ENCODE measurements around the gene CMTM8. TPM values are rescaled to one million over a fixed set of nuclear protein-coding genes. Genes with fewer than 3 reads are reported as not detected.

The CMTM8 gene
- total RNA-seq, 1 donor from 2014 or later = 5.1 TPM

DNA sequence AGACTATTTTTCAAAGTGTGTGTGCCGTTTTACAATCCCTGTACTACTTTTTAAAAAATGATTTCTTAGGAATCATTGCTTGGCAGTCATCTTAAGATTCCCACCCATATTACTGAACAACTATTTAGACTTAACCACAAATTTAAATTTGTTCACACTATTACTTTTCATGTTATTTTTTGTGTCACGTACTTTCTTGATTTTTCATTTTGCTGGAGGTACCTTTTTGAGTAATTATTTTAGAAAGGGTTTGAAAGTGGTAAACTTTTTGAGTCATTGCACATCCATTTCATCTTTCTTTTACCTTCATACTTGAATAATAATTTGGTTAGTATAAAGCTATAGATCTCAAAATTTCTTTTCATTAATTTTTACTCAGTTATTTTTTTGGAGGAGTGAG is 16.9 kb downstream of the CMTM8 start:
- Mint-ChIP-seq H3K36me3 (peaks cover 18% of the 10 kb centered on the region), H3K4me1 (no peaks in the 10 kb centered on the region), H3K4me3 (no peak overlapping the region), H3K27me3 (ENCODE audit: low read depth) (no peaks in the 10 kb centered on the region), H3K27ac (no peak overlapping the region), H3K9me3 (peaks cover 28% of the 10 kb centered on the region)
- TF ChIP-seq, protein P1, sequence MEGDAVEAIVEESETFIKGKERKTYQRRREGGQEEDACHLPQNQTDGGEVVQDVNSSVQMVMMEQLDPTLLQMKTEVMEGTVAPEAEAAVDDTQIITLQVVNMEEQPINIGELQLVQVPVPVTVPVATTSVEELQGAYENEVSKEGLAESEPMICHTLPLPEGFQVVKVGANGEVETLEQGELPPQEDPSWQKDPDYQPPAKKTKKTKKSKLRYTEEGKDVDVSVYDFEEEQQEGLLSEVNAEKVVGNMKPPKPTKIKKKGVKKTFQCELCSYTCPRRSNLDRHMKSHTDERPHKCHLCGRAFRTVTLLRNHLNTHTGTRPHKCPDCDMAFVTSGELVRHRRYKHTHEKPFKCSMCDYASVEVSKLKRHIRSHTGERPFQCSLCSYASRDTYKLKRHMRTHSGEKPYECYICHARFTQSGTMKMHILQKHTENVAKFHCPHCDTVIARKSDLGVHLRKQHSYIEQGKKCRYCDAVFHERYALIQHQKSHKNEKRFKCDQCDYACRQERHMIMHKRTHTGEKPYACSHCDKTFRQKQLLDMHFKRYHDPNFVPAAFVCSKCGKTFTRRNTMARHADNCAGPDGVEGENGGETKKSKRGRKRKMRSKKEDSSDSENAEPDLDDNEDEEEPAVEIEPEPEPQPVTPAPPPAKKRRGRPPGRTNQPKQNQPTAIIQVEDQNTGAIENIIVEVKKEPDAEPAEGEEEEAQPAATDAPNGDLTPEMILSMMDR (IDR thresholded peaks at IDR 0.05; ENCODE audit: unreplicated experiment) = no peak
- DNase-seq (ENCODE audit: low spot score in 2 of 2, unreplicated experiment in 2 of 2) = no peak

GRCh38 chr3:32256206-32256605 is 17.7 kb downstream of the CMTM8 start:
- H3K27ac Mint-ChIP-seq = no peak overlapping the region
- TF ChIP-seq, protein P1 (IDR thresholded peaks at IDR 0.05; ENCODE audit: unreplicated experiment) = no peak
- no peak for DNase-seq (ENCODE audit: low spot score in 2 of 2, unreplicated experiment in 2 of 2)

DNA sequence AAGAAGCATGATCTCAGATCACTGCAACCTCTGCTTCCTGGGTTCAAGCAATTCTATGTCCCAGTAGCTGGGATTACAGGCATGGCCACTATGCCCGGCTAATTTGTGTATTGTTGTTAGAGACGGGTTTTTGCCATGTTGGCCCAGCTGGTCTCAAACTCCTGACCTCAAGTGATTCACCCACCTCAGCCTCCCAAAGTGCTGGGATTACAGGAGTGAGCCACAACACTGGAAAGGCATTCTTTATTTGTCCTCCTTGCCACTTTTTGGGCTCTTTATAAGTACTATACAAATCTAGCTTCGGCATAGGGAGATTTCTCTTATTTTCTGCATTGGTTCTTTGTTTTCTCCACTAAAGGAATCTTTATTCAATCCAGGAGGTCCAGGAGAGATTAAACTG is 18.6 kb downstream of the CMTM8 start:
- H3K27me3 Mint-ChIP-seq (ENCODE audit: low read depth) = no peaks in the 10 kb centered on the region
- peaks cover 28% of the 10 kb centered on the region for H3K9me3 Mint-ChIP-seq
- DNase-seq (ENCODE audit: low spot score in 2 of 2, unreplicated experiment in 2 of 2) = no peak
- TF ChIP-seq, protein P1 (IDR thresholded peaks at IDR 0.05; ENCODE audit: unreplicated experiment) = no peak
- no peaks in the 10 kb centered on the region for H3K4me1 Mint-ChIP-seq
- H3K36me3 Mint-ChIP-seq = peaks cover 15% of the 10 kb centered on the region
- no peak overlapping the region for H3K27ac Mint-ChIP-seq
- H3K4me3 Mint-ChIP-seq = no peak overlapping the region

More at GRCh38 chr3:32256206-32256605, 17.7 kb downstream of the CMTM8 start:
- no peaks in the 10 kb centered on the region for H3K27me3 Mint-ChIP-seq (ENCODE audit: low read depth)
- H3K36me3 Mint-ChIP-seq = peaks cover 15% of the 10 kb centered on the region
- H3K4me1 Mint-ChIP-seq = no peaks in the 10 kb centered on the region
- peaks cover 28% of the 10 kb centered on the region for H3K9me3 Mint-ChIP-seq
- H3K4me3 Mint-ChIP-seq = no peak overlapping the region

GRCh38 chr3:32257641-32258438 is 19.4 kb downstream of the CMTM8 start:
- H3K4me1 Mint-ChIP-seq = no peaks in the 10 kb centered on the region
- no peaks in the 10 kb centered on the region for H3K27me3 Mint-ChIP-seq (ENCODE audit: low read depth)
- H3K27ac Mint-ChIP-seq = no peak overlapping the region
- H3K9me3 Mint-ChIP-seq = peaks cover 29% of the 10 kb centered on the region
- H3K4me3 Mint-ChIP-seq = no peak overlapping the region
- TF ChIP-seq, protein P1 (IDR thresholded peaks at IDR 0.05; ENCODE audit: unreplicated experiment) = no peak
- H3K36me3 Mint-ChIP-seq = peaks cover 16% of the 10 kb centered on the region
- no peak for DNase-seq (ENCODE audit: low spot score in 2 of 2, unreplicated experiment in 2 of 2)

DNA sequence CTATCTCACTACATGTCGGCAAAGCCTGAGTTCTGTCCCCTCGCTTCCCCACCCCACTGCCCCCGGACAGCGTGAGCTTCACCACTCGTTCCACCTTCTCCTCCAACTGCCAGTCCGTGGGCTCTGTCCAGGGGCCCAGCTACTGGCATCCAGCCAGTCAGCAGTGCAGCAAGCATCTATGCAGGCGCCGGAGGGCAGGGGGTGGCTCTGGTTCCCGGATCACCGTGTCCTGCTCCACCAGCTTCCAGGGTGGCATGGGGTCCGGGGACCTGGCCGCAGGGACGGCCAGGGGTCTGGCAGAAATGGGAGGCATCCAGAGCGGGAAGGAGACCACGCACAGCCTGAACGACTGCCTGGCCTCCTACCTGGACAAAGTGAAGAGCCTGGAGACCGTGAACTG is 20.4 kb downstream of the CMTM8 start:
- TF ChIP-seq, protein P1 (IDR thresholded peaks at IDR 0.05; ENCODE audit: unreplicated experiment) = no peak
- no peaks in the 10 kb centered on the region for H3K27me3 Mint-ChIP-seq (ENCODE audit: low read depth)
- H3K9me3 Mint-ChIP-seq = peaks cover 32% of the 10 kb centered on the region
- no peak overlapping the region for H3K27ac Mint-ChIP-seq
- H3K4me1 Mint-ChIP-seq = no peaks in the 10 kb centered on the region
- no peak overlapping the region for H3K4me3 Mint-ChIP-seq
- no peak for DNase-seq (ENCODE audit: low spot score in 2 of 2, unreplicated experiment in 2 of 2)
- peaks cover 13% of the 10 kb centered on the region for H3K36me3 Mint-ChIP-seq
